ENCODE data around the gene BCL7A. TPM values are rescaled to one million over a fixed set of nuclear protein-coding genes. Genes with fewer than 3 reads are reported as not detected.

BCL7A gene
- total RNA-seq, 1 experiment from 2014 or later = 18.2 TPM

GRCh38 chr12:122051231-122051876 lies 29.7 kb downstream of the BCL7A start:
- H3K4me1 Mint-ChIP-seq = peaks cover 0 to 4% of the 10 kb centered on the region in 2 experiments; a peak in 3 of 4 replicates
- Histone ChIP-seq H4K91ac (ENCODE audit: insufficient read length, low read depth, low read length) (no peak overlapping the region), H2BK5ac (ENCODE audit: insufficient read length, low read length) (no peak overlapping the region), H2BK15ac (ENCODE audit: low read depth, low read length) (no peak overlapping the region), H3K23me2 (ENCODE audit: insufficient read length, low read depth, low read length, poor library complexity, severe bottlenecking) (no peaks in the 10 kb centered on the region), H3K4me1 (ENCODE audit: insufficient read depth, low read length) (no peaks in the 10 kb centered on the region), H3K9me3 (ENCODE audit: control insufficient read depth, low read depth, low read length) (no peaks in the 10 kb centered on the region), H3K56ac (ENCODE audit: insufficient read length, low read depth, low read length) (no peak overlapping the region), H2BK12ac (ENCODE audit: insufficient read length, low read depth, low read length) (no peak overlapping the region), H3K4ac (ENCODE audit: low read depth, low read length) (no peak overlapping the region), H3K14ac (ENCODE audit: insufficient read depth, low read length) (no peak overlapping the region), H3K27me3 (ENCODE audit: insufficient read depth, low read length) (no peaks in the 10 kb centered on the region), H2AK5ac (ENCODE audit: insufficient read length, low read length) (no peak overlapping the region), H3K18ac (ENCODE audit: insufficient read length, low read depth, low read length) (no peak overlapping the region), H3K4me2 (ENCODE audit: insufficient read depth, insufficient read length, low read length) (no peak overlapping the region), H3K79me1 (ENCODE audit: insufficient read depth, low read depth, low read length, poor library complexity, severe bottlenecking) (no peaks in the 10 kb centered on the region), H4K5ac (ENCODE audit: insufficient read length, low read depth, low read length) (no peak overlapping the region), H2AFZ (ENCODE audit: low read length) (no peak overlapping the region), H3K23ac (ENCODE audit: insufficient read length, low read depth, low read length) (no peak overlapping the region), H3K27ac (ENCODE audit: insufficient read length, low read depth, low read length) (no peak overlapping the region), H3K9ac (ENCODE audit: extremely low read depth, insufficient read length, low read length) (no peak overlapping the region), H3K79me2 (ENCODE audit: insufficient read depth, low read length) (no peaks in the 10 kb centered on the region), H2BK120ac (ENCODE audit: low read depth, low read length, poor library complexity, severe bottlenecking) (no peak overlapping the region), H4K8ac (replicated peaks; ENCODE audit: insufficient read length, low read depth, low read length) (no peak overlapping the region), H3T11ph (ENCODE audit: low read length) (no peak overlapping the region), H4K20me1 (ENCODE audit: control insufficient read depth, insufficient read depth, insufficient read length) (no peaks in the 10 kb centered on the region), H2BK20ac (ENCODE audit: low read depth, low read length, poor library complexity, severe bottlenecking) (no peak overlapping the region)
- TF ChIP-seq CTCF (conservative IDR thresholded peaks at IDR 0.05) = no peak
- H3K4me3 Mint-ChIP-seq = no peak overlapping the region
- no CpG with 5 or more reads among the region's 14 CpGs for WGBS (ENCODE audit: extremely low coverage, insufficient read length, low lambda C conversion rate)
- DNase-seq = no peak
- no peaks in the 10 kb centered on the region for H3K9me3 Mint-ChIP-seq
- H3K27ac Mint-ChIP-seq = no peak overlapping the region; a peak in 1 of 7 replicates
- H3K27me3 Mint-ChIP-seq (ENCODE audit: low read depth) = no peaks in the 10 kb centered on the region; the same call in 1 of the 2 replicates
- H3K36me3 Mint-ChIP-seq (ENCODE audit: insufficient read depth in 1 of 3, low read depth in 3 of 3) = peaks cover 1 to 37% (median 37%) of the 10 kb centered on the region in 3 experiments; a peak in 6 of 7 replicates

All from H9 (cell line).